ENCODE measurements around the gene IL34.
A peak's percentile ranks its signal among the peaks of the same experiment; 100 is the strongest.

The IL34 gene

GRCh38 chr16:70604407-70605282, 41.7 kb upstream of the IL34 start:
- H3K27ac ChIP-seq = no peak overlapping the region
- no peak for TF ChIP-seq CTCF (conservative IDR thresholded peaks at IDR 0.05)

GRCh38 chr16:70605283-70605657, 41.1 kb upstream of the IL34 start:
- TF ChIP-seq CTCF (conservative IDR thresholded peaks at IDR 0.05) = no peak
- no peak overlapping the region for H3K27ac ChIP-seq

- no peak overlapping the region for H3K27ac ChIP-seq
- no peak for TF ChIP-seq CTCF (conservative IDR thresholded peaks at IDR 0.05)
These were observed 37.8 kb upstream of the IL34 start for GRCh38 chr16:70608521-70608920.

GRCh38 chr16:70610273-70611223, 35.8 kb upstream of the IL34 start:
- TF ChIP-seq CTCF (conservative IDR thresholded peaks at IDR 0.05) = no peak
- H3K27ac ChIP-seq = no peak overlapping the region

- no peak overlapping the region for H3K27ac ChIP-seq
- no peak for TF ChIP-seq CTCF (conservative IDR thresholded peaks at IDR 0.05)
These were observed 35.1 kb upstream of the IL34 start for GRCh38 chr16:70611224-70611598.

- TF ChIP-seq CTCF (conservative IDR thresholded peaks at IDR 0.05) = no peak
- no peak overlapping the region for H3K27ac ChIP-seq
These were observed 34.5 kb upstream of the IL34 start for GRCh38 chr16:70611785-70612303.

- H3K27ac ChIP-seq = peak overlapping the region; percentile 82
- no peak for TF ChIP-seq CTCF (conservative IDR thresholded peaks at IDR 0.05)
These were observed 33.4 kb upstream of the IL34 start for GRCh38 chr16:70612931-70613330.

Data from VCaP (cell line).